A549 (cell line): ENCODE results near the gene PIKFYVE.

Experiments
- BCL3 ChIP-seq: fragments of >200 bp; sonication (Bioruptor Twin); formaldehyde crosslinking; IDR thresholded peaks from 3 replicates; pipeline ENCODE4 v1.6.1; 2016
- CTCF ChIP-seq: fragments of >200 bp; sonication (Bioruptor Twin); formaldehyde crosslinking; IDR thresholded peaks from 3 replicates; pipeline ENCODE4 v1.5.1; 2016
- EHF ChIP-seq: fragments of 250-450 bp; sonication (Bioruptor Pico); IDR thresholded peaks from 2 replicates; pipeline ENCODE4 v1.5.0; 2020; ENCODE audit warnings: mild to moderate bottlenecking
- EP300 ChIP-seq, 2 experiments: fragments of >200 bp; sonication (Bioruptor Twin); formaldehyde crosslinking; IDR thresholded peaks; 2 replicates in 1 of 2; 3 replicates in 1 of 2; pipeline ENCODE4 v1.6.1; 2016 to 2017
- FOXS1 ChIP-seq: fragments of 250-450 bp; sonication (Bioruptor Pico); IDR thresholded peaks from 2 replicates; pipeline ENCODE4 v1.5.0; 2020; ENCODE audit warnings: mild to moderate bottlenecking, moderate library complexity
- JUN ChIP-seq, 2 experiments: fragments of >200 bp; sonication (Bioruptor Twin); formaldehyde crosslinking; IDR thresholded peaks; 2 replicates in 1 of 2; 3 replicates in 1 of 2; pipeline ENCODE4 v1.6.1; 2016 to 2017
- MYC ChIP-seq: IDR thresholded peaks from 2 replicates; pipeline ENCODE4 v1.6.1; 2012; ENCODE audit warnings: mild to moderate bottlenecking, inconsistent platforms, low read length, improper control_type of control experiment, borderline replicate concordance
- PBX3 ChIP-seq: IDR thresholded peaks from 2 replicates; pipeline ENCODE4 v1.6.1; 2012
- POLR2A ChIP-seq: IDR thresholded peaks from 2 replicates; pipeline ENCODE4 v1.6.1; 2012; ENCODE audit warnings: mild to moderate bottlenecking, low read length
- RCOR1 ChIP-seq: fragments of 150-350 bp; IDR thresholded peaks from 2 replicates; pipeline ENCODE4 v1.6.1; 2014; ENCODE audit warnings: antibody characterized with exemption, low read length, low read depth
- SMC3 ChIP-seq: fragments of >200 bp; sonication (Bioruptor Twin); formaldehyde crosslinking; IDR thresholded peaks from 3 replicates; pipeline ENCODE4 v1.6.1; 2018; ENCODE audit warnings: inconsistent platforms
- TP53 ChIP-seq: fragments of 250-450 bp; sonication (Bioruptor Pico); IDR thresholded peaks from 2 replicates; pipeline ENCODE4 v1.5.0; 2021; ENCODE audit warnings: mild to moderate bottlenecking, moderate library complexity
- ZFP36 ChIP-seq: fragments of 450-650 bp; IDR thresholded peaks from 2 replicates; pipeline ENCODE4 v1.6.1; 2014; ENCODE audit warnings: borderline replicate concordance; ENCODE audit not compliant: partially characterized antibody

- no peak for TF ChIP-seq BCL3
- no peak for TF ChIP-seq EHF (CRISPR knock-in tag)
- no peak for TF ChIP-seq CTCF
- TF ChIP-seq POLR2A: no peak
- no peak for TF ChIP-seq MYC
- TF ChIP-seq SMC3: no peak
- TF ChIP-seq PBX3: no peak
- no peak for TF ChIP-seq TP53 (CRISPR knock-in tag)
- no peak for TF ChIP-seq EP300 (IDR thresholded peaks at IDR 0.05)
- no peak for TF ChIP-seq FOXS1 (CRISPR knock-in tag)
- no peak for TF ChIP-seq RCOR1
- no peak for TF ChIP-seq JUN (IDR thresholded peaks at IDR 0.05)
- TF ChIP-seq ZFP36: no peak
These were observed 35.0 kb downstream of the PIKFYVE start for GRCh38 chr2:208300847-208301618.
